PC-9 (cell line): ENCODE data around the gene IGFLR1. TPM values are rescaled to one million over a fixed set of nuclear protein-coding genes. Genes with fewer than 3 reads are reported as not detected.
"Not testable (repeated sequence)": the region's sequence is repeated elsewhere in the genome, so short reads cannot be mapped to it uniquely, and the experiment has no call there.

Source experiments
- BruUV-seq: library from RNA; stranded (reverse); fragments of 400-500 nt; replicated peaks from 2 replicates; lab custom pipeline; 2021; lab: Mats Ljungman, UMichigan
- CTCF ChIA-PET: fragments of 300-600 bp; sonication (Branson Sonifier 250); formaldehyde crosslinking; loops from one replicate; lab custom pipeline; 2022; ENCODE audit warnings: antibody characterized with exemption; lab: Charles Lee
- POLR2A ChIA-PET: fragments of 300-600 bp; sonication (Branson Sonifier 250); formaldehyde crosslinking; loops from one replicate; lab custom pipeline; 2022; ENCODE audit warnings: antibody characterized with exemption; ENCODE audit not compliant: unreplicated experiment; lab: Charles Lee
- DNase-seq, 2 experiments: peaks; one replicate each; pipeline versions ENCODE4 v3.0.0 to v3.0.0-alpha.2; 2015 to 2022; ENCODE audit warnings: mixed read lengths in 1 of 2
- H2AFZ ChIP-seq: fragments of 200-600 bp; sonication (generic); 2 replicates; pipeline ENCODE4 v1.8.1; 2017; ENCODE audit warnings: antibody characterized with exemption
- H3F3A ChIP-seq: fragments of 200-600 bp; sonication (generic); 2 replicates; pipeline ENCODE4 v1.8.1; 2017; ENCODE audit warnings: antibody characterized with exemption, mild to moderate bottlenecking, low read depth; ENCODE audit not compliant: insufficient read depth
- H3K27ac ChIP-seq: fragments of 200-600 bp; sonication (generic); 2 replicates; pipeline ENCODE4 v1.6.1; 2016; ENCODE audit warnings: mixed run types
- H3K27me3 ChIP-seq: fragments of 200-600 bp; sonication (generic); 2 replicates; pipeline ENCODE4 v1.6.1; 2016; ENCODE audit warnings: low read depth, mixed run types; ENCODE audit not compliant: insufficient read depth
- H3K36me3 ChIP-seq: fragments of 200-600 bp; sonication (generic); 2 replicates; pipeline ENCODE4 v1.6.1; 2016; ENCODE audit warnings: low read depth, mixed run types
- H3K4me1 ChIP-seq: fragments of 200-600 bp; sonication (generic); replicated peaks from 2 replicates; pipeline ENCODE4 v1.6.1; 2016; ENCODE audit warnings: mixed run types; ENCODE audit not compliant: insufficient read depth
- H3K4me2 ChIP-seq: fragments of 200-600 bp; sonication (generic); 2 replicates; pipeline ENCODE4 v1.6.1; 2017; ENCODE audit warnings: mixed run types
- H3K4me3 ChIP-seq: fragments of 200-600 bp; sonication (generic); 2 replicates; pipeline ENCODE4 v1.6.1; 2016; ENCODE audit warnings: mixed run types
- H3K79me2 ChIP-seq: fragments of 200-600 bp; sonication (generic); 2 replicates; pipeline ENCODE4 v1.6.1; 2017; ENCODE audit warnings: low read depth, mixed run types
- H3K9me2 ChIP-seq: fragments of 200-600 bp; sonication (generic); 2 replicates; pipeline ENCODE4 v1.8.1; 2017; ENCODE audit warnings: mild to moderate bottlenecking; ENCODE audit not compliant: insufficient read depth
- H3K9me3 ChIP-seq: fragments of 200-600 bp; sonication (generic); 2 replicates; pipeline ENCODE4 v1.8.1; 2016; ENCODE audit warnings: low read depth; ENCODE audit not compliant: insufficient read depth
- H4K20me1 ChIP-seq: fragments of 200-600 bp; sonication (generic); 2 replicates; pipeline ENCODE4 v1.8.1; 2017; ENCODE audit not compliant: insufficient read depth
- EZH2 ChIP-seq: fragments of 200-600 bp; sonication (generic); IDR thresholded peaks from 2 replicates; pipeline ENCODE4 v1.8.0; 2017; ENCODE audit warnings: antibody characterized with exemption, low read depth
- intact Hi-C: fragments of 100-400 bp; cut with micrococcal nuclease; formaldehyde crosslinking; loops from one replicate; pipeline ENCODE4 v1.10.0; 2022; ENCODE audit not compliant: unreplicated experiment
- total RNA-seq: library from RNA; stranded (reverse); gene quantifications from 2 replicates; pipeline ENCODE4 v1.2.3, GENCODE V29; 2021
- TF ChIP-seq, protein P1 (sequence below): fragments of 200-600 bp; sonication (generic); conservative IDR thresholded peaks from 2 replicates; pipeline ENCODE4 v1.6.1; 2017; ENCODE audit warnings: mixed run types, antibody characterized with exemption, mild to moderate bottlenecking, moderate library complexity

The IGFLR1 gene
- total RNA-seq, 1 experiment from 2014 or later = 9.7 TPM

DNA sequence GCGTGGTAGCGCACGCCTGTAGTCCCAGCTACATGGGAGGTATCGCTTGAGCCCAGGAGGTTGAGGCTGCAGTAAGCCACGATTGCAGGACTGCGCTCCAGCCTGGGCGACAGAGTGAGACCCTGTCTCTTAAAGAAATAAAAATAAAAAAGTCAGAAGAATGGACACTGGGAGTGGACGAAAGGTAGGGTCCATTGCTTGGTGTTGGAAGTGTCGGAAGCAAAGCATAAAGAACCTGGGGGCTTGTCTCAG, 32.7 kb upstream of the IGFLR1 start:
- Histone ChIP-seq H3K27me3 (no peaks in the 10 kb centered on the region), H3K9me3 (no peaks in the 10 kb centered on the region), H3F3A (peaks cover 22% of the 10 kb centered on the region; the same call in 1 of the 2 replicates), H3K4me1 (no peaks in the 10 kb centered on the region), H3K27ac (no peak overlapping the region), H4K20me1 (no peaks in the 10 kb centered on the region), H3K36me3 (no peaks in the 10 kb centered on the region), H3K4me2 (peak overlapping the region; percentile 35), H3K79me2 (no peaks in the 10 kb centered on the region), H2AFZ (no peak overlapping the region), H3K4me3 (peak overlapping the region; percentile 57; the same call in 1 of the 2 replicates), H3K9me2 (no peaks in the 10 kb centered on the region)
- CTCF ChIA-PET = no interaction called here
- POLR2A ChIA-PET = no interaction called here
- BruUV-seq = no TSS peak
- no peak for DNase-seq
- TF ChIP-seq EZH2 = no peak
- intact Hi-C loops = no loop called here

DNA sequence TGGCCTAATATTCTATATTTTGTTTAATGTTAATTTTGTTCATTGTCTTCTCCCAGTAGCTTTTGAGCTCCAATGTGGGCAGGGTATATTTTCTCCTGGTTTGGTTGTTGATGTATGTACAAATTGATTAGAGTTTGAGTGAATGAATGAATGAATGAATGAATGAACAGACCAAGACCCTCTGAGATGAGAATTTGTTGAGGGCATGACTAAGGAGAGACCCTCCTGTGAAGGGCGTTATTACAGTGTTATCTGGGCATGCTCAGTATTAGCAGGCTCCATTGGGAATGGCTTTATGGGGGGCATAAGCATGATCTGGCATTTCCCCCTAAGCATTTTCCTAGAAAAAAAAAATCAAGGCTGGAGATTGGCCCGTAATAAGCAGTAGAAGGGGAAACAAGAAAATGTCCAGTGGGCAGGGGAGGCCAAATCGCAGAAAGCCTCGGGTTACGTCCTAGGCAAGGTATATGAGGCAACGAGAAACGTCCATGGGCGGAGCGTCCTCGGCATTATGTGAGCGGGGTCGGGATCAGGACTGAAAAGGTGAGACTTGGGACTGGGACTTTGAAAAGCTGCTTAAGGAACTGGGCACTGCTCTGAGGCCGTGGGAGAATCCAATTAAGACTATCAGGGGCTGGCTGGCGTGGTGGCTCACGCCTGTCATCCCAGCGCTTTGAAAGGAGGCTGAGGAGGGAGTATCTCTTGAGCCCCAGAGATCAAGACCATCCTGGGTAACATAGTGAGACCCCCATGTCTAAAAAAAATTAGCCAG, 32.2 kb upstream of the IGFLR1 start:
- intact Hi-C loops = no loop called here
- H3K4me3 ChIP-seq = peak overlapping the region; percentile 57; the same call in 1 of the 2 replicates
- H3K4me1 ChIP-seq = no peaks in the 10 kb centered on the region
- BruUV-seq = no TSS peak
- no peaks in the 10 kb centered on the region for H3K27me3 ChIP-seq
- no peaks in the 10 kb centered on the region for H4K20me1 ChIP-seq
- H3K9me3 ChIP-seq = no peaks in the 10 kb centered on the region
- no peaks in the 10 kb centered on the region for H3K79me2 ChIP-seq
- H3K4me2 ChIP-seq = peak overlapping the region; percentile 35
- ChIA-PET POLR2A (interaction anchor here (0.7 kb wide), 2 partner anchors 14 to 105 kb away, joined by 14 to 26 read pairs; no protein-coding TSS in a partner anchor), CTCF (no interaction called here)
- no peaks in the 10 kb centered on the region for H3K9me2 ChIP-seq
- TF ChIP-seq, protein P1, sequence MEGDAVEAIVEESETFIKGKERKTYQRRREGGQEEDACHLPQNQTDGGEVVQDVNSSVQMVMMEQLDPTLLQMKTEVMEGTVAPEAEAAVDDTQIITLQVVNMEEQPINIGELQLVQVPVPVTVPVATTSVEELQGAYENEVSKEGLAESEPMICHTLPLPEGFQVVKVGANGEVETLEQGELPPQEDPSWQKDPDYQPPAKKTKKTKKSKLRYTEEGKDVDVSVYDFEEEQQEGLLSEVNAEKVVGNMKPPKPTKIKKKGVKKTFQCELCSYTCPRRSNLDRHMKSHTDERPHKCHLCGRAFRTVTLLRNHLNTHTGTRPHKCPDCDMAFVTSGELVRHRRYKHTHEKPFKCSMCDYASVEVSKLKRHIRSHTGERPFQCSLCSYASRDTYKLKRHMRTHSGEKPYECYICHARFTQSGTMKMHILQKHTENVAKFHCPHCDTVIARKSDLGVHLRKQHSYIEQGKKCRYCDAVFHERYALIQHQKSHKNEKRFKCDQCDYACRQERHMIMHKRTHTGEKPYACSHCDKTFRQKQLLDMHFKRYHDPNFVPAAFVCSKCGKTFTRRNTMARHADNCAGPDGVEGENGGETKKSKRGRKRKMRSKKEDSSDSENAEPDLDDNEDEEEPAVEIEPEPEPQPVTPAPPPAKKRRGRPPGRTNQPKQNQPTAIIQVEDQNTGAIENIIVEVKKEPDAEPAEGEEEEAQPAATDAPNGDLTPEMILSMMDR = no peak
- TF ChIP-seq EZH2 = no peak
- H2AFZ ChIP-seq = no peak overlapping the region
- H3K27ac ChIP-seq = no peak overlapping the region
- H3F3A ChIP-seq = peaks cover 22% of the 10 kb centered on the region; the same call in 1 of the 2 replicates
- no peaks in the 10 kb centered on the region for H3K36me3 ChIP-seq
- DNase-seq = no peak

DNA sequence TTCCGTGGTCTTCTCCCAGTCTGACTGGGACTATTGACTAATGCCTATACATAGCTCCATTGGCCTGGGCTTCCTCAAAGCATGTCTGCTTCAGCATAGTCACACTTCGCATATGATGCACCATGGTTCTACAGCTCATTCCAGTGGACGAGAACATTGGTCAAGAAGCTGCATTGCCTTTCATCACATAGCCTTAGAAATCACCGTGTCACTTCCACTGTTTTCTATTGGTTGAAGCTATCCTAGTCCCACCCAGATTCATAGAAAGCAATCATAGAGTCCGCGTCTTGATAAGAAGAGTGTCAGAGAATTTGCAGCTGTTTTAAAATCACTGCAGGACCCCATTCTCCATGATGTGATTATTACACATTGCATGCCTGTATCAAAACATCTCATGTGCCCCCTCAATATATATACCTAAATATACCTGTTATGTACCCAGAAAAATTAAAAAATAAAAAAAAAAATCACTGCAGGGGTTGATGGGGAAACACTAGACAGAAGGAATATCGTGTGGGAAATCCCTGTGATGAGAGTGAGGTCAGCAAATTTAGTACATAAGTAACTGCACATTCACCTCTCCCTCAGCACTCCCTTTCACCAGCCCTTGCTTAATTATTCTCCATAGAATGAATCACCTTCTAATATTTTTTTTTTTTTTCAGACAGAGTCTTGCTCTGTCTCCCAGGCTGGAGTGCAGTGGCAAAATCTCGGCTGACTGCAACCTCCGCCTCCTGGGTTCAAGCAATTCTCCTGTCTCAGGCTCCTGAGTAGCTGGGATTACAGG, 31.0 kb upstream of the IGFLR1 start:
- H3K4me2 ChIP-seq = no peak overlapping the region
- DNase-seq = peak in 1 of 2 experiments; percentile 51
- intact Hi-C loops = no loop called here
- BruUV-seq = no TSS peak
- H3F3A ChIP-seq = peaks cover 22% of the 10 kb centered on the region; the same call in 1 of the 2 replicates
- no peaks in the 10 kb centered on the region for H3K27me3 ChIP-seq
- no peaks in the 10 kb centered on the region for H3K4me1 ChIP-seq
- no peak for TF ChIP-seq EZH2
- TF ChIP-seq, protein P1 = no peak
- ChIA-PET POLR2A (interaction anchor here (0.6 to 0.7 kb wide), 3 partner anchors 33 to 129 kb away, joined by 5 to 26 read pairs (median 11); no protein-coding TSS in a partner anchor), CTCF (no interaction called here)
- no peaks in the 10 kb centered on the region for H3K9me2 ChIP-seq
- no peak overlapping the region for H3K27ac ChIP-seq
- H3K9me3 ChIP-seq = no peaks in the 10 kb centered on the region
- H3K36me3 ChIP-seq = no peaks in the 10 kb centered on the region
- no peaks in the 10 kb centered on the region for H3K79me2 ChIP-seq
- no peak overlapping the region for H2AFZ ChIP-seq
- no peak overlapping the region for H3K4me3 ChIP-seq
- H4K20me1 ChIP-seq = no peaks in the 10 kb centered on the region

DNA sequence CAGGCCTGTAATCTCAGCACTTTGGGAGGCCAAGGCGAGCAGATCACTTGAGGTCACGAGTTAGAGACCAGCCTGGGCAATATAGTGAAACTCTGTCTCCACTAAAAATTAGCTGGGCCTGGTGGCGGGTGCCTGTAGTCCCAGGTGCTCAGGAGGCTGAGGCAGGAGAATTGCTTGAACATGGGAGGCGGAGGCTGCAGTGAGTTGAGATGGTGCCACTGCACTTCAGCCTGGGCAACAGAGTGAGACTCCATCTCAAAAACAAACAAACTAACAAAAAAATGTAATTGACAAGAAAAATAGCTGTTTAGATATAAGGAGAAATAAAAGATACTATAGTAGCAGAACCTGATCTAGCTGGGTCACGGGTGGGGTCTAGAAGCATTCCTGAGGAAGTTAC, 30.1 kb upstream of the IGFLR1 start:
- H3K9me2 ChIP-seq, H3K36me3 ChIP-seq, H3K27ac ChIP-seq, H2AFZ ChIP-seq, H3K4me2 ChIP-seq, H3K79me2 ChIP-seq, H3K4me1 ChIP-seq, H3K27me3 ChIP-seq, H3K9me3 ChIP-seq, H3K4me3 ChIP-seq, DNase-seq, POLR2A ChIA-PET, CTCF ChIA-PET, intact Hi-C loops, BruUV-seq, H4K20me1 ChIP-seq: not testable (repeated sequence)
- peaks cover 22% of the 10 kb centered on the region; the same call in 1 of the 2 replicates for H3F3A ChIP-seq
